Urothelium cell line (cell line): ENCODE data around the gene NPTN.

Experiments
- DNase-seq: peaks from one replicate; pipeline ENCODE4 v3.0.0; 2011; ENCODE audit warnings: low spot score, mixed read lengths
- FAIRE-seq: peaks from 2 replicates; lab custom pipeline; 2011; peaks lifted over from hg19 to GRCh38; lab: Jason Lieb, UNC

Gene NPTN

DNA sequence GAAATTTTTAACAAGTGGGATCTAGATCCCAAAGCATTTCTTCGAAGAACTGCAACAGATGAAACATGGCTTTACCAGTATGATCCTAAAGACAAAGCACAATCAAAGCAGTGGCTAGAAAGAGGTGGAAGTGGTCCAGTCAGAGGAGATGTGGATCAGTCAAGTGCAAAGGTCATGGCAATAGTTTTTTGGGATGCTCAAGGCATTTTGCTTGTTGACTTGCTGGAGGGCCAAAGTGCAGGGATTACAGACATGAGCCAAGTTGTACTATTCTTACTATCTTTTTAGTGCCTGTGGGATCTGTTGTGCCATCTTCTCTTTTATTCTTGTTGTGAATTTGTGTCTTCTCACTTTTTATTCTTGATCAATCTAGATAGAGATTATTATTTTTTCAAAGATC is 108.3 kb downstream of the NPTN start:
- FAIRE-seq (no peak), DNase-seq (no peak)

DNA sequence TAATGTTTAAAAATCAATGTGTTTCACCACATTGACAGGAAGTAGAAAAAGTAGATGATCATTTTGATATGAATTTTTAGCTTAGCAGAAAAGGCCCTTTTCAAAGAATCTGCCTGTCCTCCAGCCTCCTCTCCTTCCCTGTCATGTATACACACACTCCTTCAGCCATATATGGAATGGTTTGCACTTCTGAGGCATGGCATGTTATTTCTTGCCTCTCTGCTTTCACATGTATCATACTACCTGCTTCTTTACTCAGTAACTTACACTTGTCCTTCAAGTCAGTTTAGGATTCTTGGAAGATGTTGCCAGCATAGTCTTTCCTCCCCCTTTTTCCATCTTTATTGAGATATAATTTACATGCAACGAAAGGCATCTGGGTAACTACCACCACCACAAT is 111.2 kb downstream of the NPTN start:
- DNase-seq = no peak
- no peak for FAIRE-seq

- no peak for DNase-seq
Measured at GRCh38 chr15:73518876-73519733, 114.1 kb downstream of the NPTN start.

DNA sequence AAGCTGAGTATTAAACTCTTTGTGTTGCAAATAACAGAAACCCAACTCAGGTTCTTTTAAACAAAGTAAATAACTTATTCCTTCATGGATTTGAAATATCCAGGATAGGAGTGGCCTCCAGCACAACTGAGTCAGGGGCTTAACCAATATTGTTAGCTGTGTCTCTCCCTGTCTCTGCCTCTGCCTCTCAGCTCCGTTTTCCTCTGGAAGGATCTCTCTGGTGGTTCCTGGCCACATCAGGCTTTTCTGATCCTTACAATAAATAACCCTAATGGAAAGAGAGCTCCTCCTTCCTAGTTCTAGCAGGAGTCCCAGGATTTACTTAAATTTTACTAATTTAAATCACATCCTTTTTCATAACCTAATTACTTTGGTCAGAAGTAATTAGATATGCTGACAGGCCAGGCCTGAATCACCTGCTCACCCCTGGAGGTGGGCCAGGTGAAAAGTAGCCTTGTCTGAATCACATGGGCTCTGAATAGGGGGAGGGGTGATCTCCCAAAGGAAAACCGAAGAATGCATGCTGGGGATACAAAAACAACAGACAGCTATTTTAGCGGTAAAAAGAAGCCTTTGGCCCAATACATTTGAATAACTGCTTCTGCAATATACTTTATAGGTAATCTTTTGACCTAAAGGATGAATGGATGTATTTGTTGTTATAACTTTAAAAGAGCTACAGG is 114.9 kb downstream of the NPTN start:
- DNase-seq (no peak), FAIRE-seq (no peak)

More at GRCh38 chr15:73518876-73519733, 114.1 kb downstream of the NPTN start:
- FAIRE-seq = no peak

DNA sequence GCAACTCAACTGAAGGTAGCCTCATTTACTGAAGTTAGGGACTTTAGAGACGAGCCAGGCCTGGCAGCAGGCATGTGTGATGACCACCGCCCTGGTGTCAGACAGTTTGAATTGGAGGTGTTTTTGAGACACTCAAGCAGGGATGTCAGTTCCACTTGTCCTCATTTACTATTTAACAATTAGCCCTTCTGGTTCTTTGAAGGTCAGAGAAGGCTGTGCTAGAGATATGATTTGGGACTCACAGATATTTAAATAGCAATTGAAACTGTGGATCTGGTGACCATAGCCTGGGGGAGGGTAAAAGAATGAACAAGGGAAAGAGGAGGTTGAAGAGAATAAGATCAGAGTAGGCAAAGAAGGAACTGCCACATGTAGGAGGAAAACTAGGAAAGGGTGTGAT is 115.6 kb downstream of the NPTN start:
- FAIRE-seq (no peak), DNase-seq (no peak)

- FAIRE-seq = no peak
- DNase-seq = no peak
Measured at GRCh38 chr15:73515527-73515926, 117.7 kb downstream of the NPTN start.
